IMR-90 (cell line): ENCODE results near the gene OPCML. TPM values are rescaled to one million over a fixed set of nuclear protein-coding genes. Genes with fewer than 3 reads are reported as not detected.

Experiments
- ATAC-seq: fragments of 200-7000 bp; cut with Tn5 transposase; 2 replicates; pipeline ENCODE4 v1.9.1; 2020; ENCODE audit warnings: low read depth, mild to moderate bottlenecking, moderate library complexity
- BruUV-seq: library from RNA; stranded (reverse); fragments of 400-500 nt; replicated peaks from 2 replicates; lab custom pipeline; 2021; lab: Mats Ljungman, UMichigan
- CTCF ChIA-PET: fragments of 300-600 bp; formaldehyde crosslinking; extraction: SDS; loops from one replicate; lab custom pipeline; 2021; ENCODE audit warnings: antibody characterized with exemption; lab: Yijun Ruan, JAX
- POLR2A ChIA-PET: fragments of 300-600 bp; sonication (Branson Sonifier 250); formaldehyde crosslinking; loops from one replicate; lab custom pipeline; 2022; ENCODE audit warnings: antibody characterized with exemption; ENCODE audit not compliant: unreplicated experiment; lab: Charles Lee
- DNase-seq: peaks from one replicate; pipeline ENCODE4 v3.0.0; 2013
- H2AFZ ChIP-seq: replicated peaks from 2 replicates; pipeline ENCODE3; 2013; ENCODE audit warnings: low read length, mild to moderate bottlenecking; ENCODE audit not compliant: poor library complexity
- H2AK5ac ChIP-seq: 2 replicates; pipeline ENCODE4 v1.6.1; 2013; ENCODE audit warnings: low read depth, low read length, inconsistent platforms
- H2AK9ac ChIP-seq: replicated peaks from 2 replicates; pipeline ENCODE3; 2013; ENCODE audit warnings: mild to moderate bottlenecking, low read depth, low read length, moderate library complexity; ENCODE audit not compliant: poor library complexity
- H2BK120ac ChIP-seq: 2 replicates; pipeline ENCODE4 v1.6.1; 2013; ENCODE audit warnings: low read depth, low read length, inconsistent platforms
- H2BK15ac ChIP-seq: 3 replicates; pipeline ENCODE4 v1.6.1; 2013; ENCODE audit warnings: low read depth, low read length, inconsistent platforms
- H2BK20ac ChIP-seq: 2 replicates; pipeline ENCODE4 v1.6.1; 2013; ENCODE audit warnings: low read depth, mild to moderate bottlenecking, inconsistent platforms, low read length, moderate library complexity
- H2BK5ac ChIP-seq: 2 replicates; pipeline ENCODE4 v1.6.1; 2013; ENCODE audit warnings: mild to moderate bottlenecking, low read depth, low read length, inconsistent platforms; ENCODE audit not compliant: poor library complexity, severe bottlenecking
- H3K14ac ChIP-seq: replicated peaks from 2 replicates; pipeline ENCODE4 v1.6.1; 2013; ENCODE audit warnings: low read depth, low read length, inconsistent platforms
- H3K18ac ChIP-seq: 2 replicates; pipeline ENCODE4 v1.6.1; 2013; ENCODE audit warnings: low read depth, low read length, control low read depth
- H3K23ac ChIP-seq: 2 replicates; pipeline ENCODE4 v1.6.1; 2013; ENCODE audit warnings: low read depth, low read length, inconsistent platforms
- H3K27ac ChIP-seq: 2 replicates; pipeline ENCODE4 v1.5.1; 2013; ENCODE audit warnings: mild to moderate bottlenecking, control low read depth, low read length; ENCODE audit not compliant: insufficient read depth
- H3K27me3 ChIP-seq: 2 replicates; pipeline ENCODE4 v1.6.1; 2013; ENCODE audit warnings: low read length; ENCODE audit not compliant: control insufficient read depth, insufficient read depth
- H3K36me3 ChIP-seq: 2 replicates; pipeline ENCODE4 v1.6.1; 2013; ENCODE audit warnings: low read length, mixed read lengths; ENCODE audit not compliant: control insufficient read depth, insufficient read depth
- H3K4ac ChIP-seq: 2 replicates; pipeline ENCODE4 v1.6.1; 2013; ENCODE audit warnings: low read depth, low read length, inconsistent platforms
- H3K4me1 ChIP-seq: 2 replicates; pipeline ENCODE4 v1.6.1; 2013; ENCODE audit warnings: low read length, mixed read lengths; ENCODE audit not compliant: control insufficient read depth, insufficient read depth
- H3K4me2 ChIP-seq: 2 replicates; pipeline ENCODE4 v1.6.1; 2013; ENCODE audit warnings: low read depth, mild to moderate bottlenecking, control low read depth, low read length, moderate library complexity
- H3K4me3 ChIP-seq: 2 replicates; pipeline ENCODE4 v1.5.1; 2013; ENCODE audit warnings: low read depth, mild to moderate bottlenecking, control low read depth, low read length, moderate library complexity; ENCODE audit not compliant: insufficient read depth
- H3K56ac ChIP-seq: 2 replicates; pipeline ENCODE4 v1.6.1; 2013; ENCODE audit warnings: low read length, inconsistent platforms; ENCODE audit not compliant: insufficient read depth; ENCODE audit errors: extremely low read depth
- H3K79me1 ChIP-seq, 2 experiments: 2 replicates each; pipeline ENCODE4 v1.6.1; 2013; ENCODE audit warnings: low read length in 2 of 2, inconsistent platforms in 1 of 2, low read depth in 1 of 2
- H3K9ac ChIP-seq: 2 replicates; pipeline ENCODE4 v1.6.1; 2013; ENCODE audit warnings: low read depth, low read length, control low read depth
- H3K9me1 ChIP-seq: 2 replicates; pipeline ENCODE4 v1.6.1; 2013; ENCODE audit warnings: low read length, inconsistent platforms; ENCODE audit not compliant: insufficient read depth
- H3K9me3 ChIP-seq: 2 replicates; pipeline ENCODE4 v1.6.1; 2013; ENCODE audit warnings: low read length; ENCODE audit not compliant: control insufficient read depth, insufficient read depth
- H4K20me1 ChIP-seq: 2 replicates; pipeline ENCODE4 v1.6.1; 2013; ENCODE audit warnings: low read length, inconsistent platforms; ENCODE audit not compliant: insufficient read depth
- H4K5ac ChIP-seq: 2 replicates; pipeline ENCODE4 v1.6.1; 2013; ENCODE audit warnings: mild to moderate bottlenecking, low read depth, low read length, control low read depth
- H4K8ac ChIP-seq, 2 experiments: 2 replicates each; pipeline ENCODE4 v1.6.1; 2013; ENCODE audit warnings: low read depth in 2 of 2, low read length in 2 of 2, control low read depth in 1 of 2, inconsistent platforms in 1 of 2
- H4K91ac ChIP-seq: 2 replicates; pipeline ENCODE4 v1.6.1; 2013; ENCODE audit warnings: low read depth, low read length, inconsistent platforms; ENCODE audit not compliant: insufficient read depth
- CEBPB ChIP-seq: IDR thresholded peaks from 2 replicates; pipeline ENCODE4 v1.6.1; 2012; ENCODE audit warnings: low read depth, low read length, improper control_type of control experiment
- CHD1 ChIP-seq: IDR thresholded peaks from 2 replicates; pipeline ENCODE4 v1.6.1; 2012; ENCODE audit warnings: low read depth, low read length, improper control_type of control experiment
- MAFK ChIP-seq: IDR thresholded peaks from 2 replicates; pipeline ENCODE4 v1.6.1; 2012; ENCODE audit warnings: low read depth, low read length, improper control_type of control experiment
- MAZ ChIP-seq: IDR thresholded peaks from 2 replicates; pipeline ENCODE4 v1.6.1; 2012; ENCODE audit warnings: low read depth, mild to moderate bottlenecking, low read length, improper control_type of control experiment, moderate library complexity, borderline replicate concordance
- MXI1 ChIP-seq: IDR thresholded peaks from 2 replicates; pipeline ENCODE4 v1.6.1; 2012; ENCODE audit warnings: low read depth, mild to moderate bottlenecking, low read length, moderate library complexity, borderline replicate concordance
- POLR2A ChIP-seq: IDR thresholded peaks from 2 replicates; pipeline ENCODE4 v1.6.1; 2012; ENCODE audit warnings: mild to moderate bottlenecking, low read depth, low read length
- RCOR1 ChIP-seq: IDR thresholded peaks from 2 replicates; pipeline ENCODE4 v1.6.1; 2012; ENCODE audit warnings: mild to moderate bottlenecking, low read length, improper control_type of control experiment; ENCODE audit not compliant: insufficient replicate concordance
- RFX5 ChIP-seq: IDR thresholded peaks from 2 replicates; pipeline ENCODE4 v1.8.0; 2012; ENCODE audit warnings: low read depth, mild to moderate bottlenecking, low read length, moderate library complexity
- WGBS, 2 experiments: methylation state at CpG; one replicate each; pipeline versions ENCODE4 v1.1.5 to v1.1.7; 2013; ENCODE audit warnings: missing lambda C conversion rate in 2 of 2; ENCODE audit not compliant: insufficient read length in 1 of 2; ENCODE audit errors: extremely low coverage in 2 of 2; 5-methylcytosine and 5-hydroxymethylcytosine counted together
- dilution Hi-C: fragments of 300-500 bp; cut with HindIII; formaldehyde crosslinking; loops from one replicate; pipeline ENCODE4 v1.14.3; 2018; ENCODE audit warnings: low sequenced_read_pairs; ENCODE audit not compliant: unreplicated experiment
- in situ Hi-C: fragments of 300-500 bp; cut with MboI; formaldehyde crosslinking; loops from 3 replicates; pipeline ENCODE4 v1.14.3; 2019; ENCODE audit warnings: low sequenced_read_pairs, inconsistent platforms, mixed read lengths
- intact Hi-C: fragments of 100-400 bp; cut with micrococcal nuclease; formaldehyde crosslinking; loops from 2 replicates; pipeline ENCODE4 v1.10.0; 2022
- polyA plus RNA-seq, 3 experiments: library from polyadenylated mRNA; depleted of rRNA; stranded (reverse); fragments of >200 nt; gene quantifications; 2 replicates each; pipeline ENCODE4 v1.2.3, GENCODE V29; 2012; ENCODE audit warnings: low replicate concordance in 1 of 3
- total RNA-seq: library from RNA; depleted of rRNA; stranded (reverse); fragments of >200 nt; gene quantifications from 2 replicates; pipeline ENCODE4 v1.2.3, GENCODE V29; 2012
- TF ChIP-seq, protein P1 (sequence below): conservative IDR thresholded peaks from 2 replicates; pipeline ENCODE4 v1.5.1; 2012; ENCODE audit warnings: mild to moderate bottlenecking, low read depth, low read length, improper control_type of control experiment
- TF ChIP-seq, protein P2 (sequence below): fragments of 150-350 bp; IDR thresholded peaks from 2 replicates; pipeline ENCODE4 v1.6.1; 2016; ENCODE audit warnings: low read depth, mild to moderate bottlenecking, low read length, moderate library complexity, borderline replicate concordance

OPCML gene
- total and polyA plus RNA-seq, 2 of the 4 experiments (the other 2 are of a cell fraction) = under 0.01 to 2.6 TPM

- ATAC-seq (peak; percentile 75), DNase-seq (peak; percentile 59)
- Histone ChIP-seq H3K9me3 (no peaks in the 10 kb centered on the region), H4K20me1 (no peaks in the 10 kb centered on the region), H2AK9ac (no peak overlapping the region), H3K79me1 (no peaks in the 10 kb centered on the region), H3K18ac (peak overlapping the region; percentile 42; the same call in 1 of the 2 replicates), H3K23ac (peak overlapping the region; percentile 58; the same call in 1 of the 2 replicates), H3K4me2 (no peak overlapping the region; the same call in 1 of the 2 replicates), H2AFZ (peak overlapping the region; percentile 69), H3K36me3 (no peaks in the 10 kb centered on the region), H3K56ac (no peak overlapping the region), H2AK5ac (no peak overlapping the region), H4K8ac (peak overlapping the region; percentile 60 to 82; a peak in 3 of 4 replicates), H4K5ac (peak overlapping the region; percentile 20; the same call in 1 of the 2 replicates), H3K4me3 (no peak overlapping the region), H2BK5ac (peak overlapping the region; percentile 17), H3K4ac (peak overlapping the region; percentile 37; the same call in 1 of the 2 replicates), H3K27me3 (no peaks in the 10 kb centered on the region), H3K9me1 (no peaks in the 10 kb centered on the region), H3K27ac (no peak overlapping the region), H3K14ac (no peak overlapping the region; the same call in 1 of the 2 replicates), H2BK20ac (peak overlapping the region; percentile 57; the same call in 1 of the 2 replicates), H2BK120ac (peak overlapping the region; percentile 35), H2BK15ac (peak overlapping the region; percentile 11; the same call in 1 of the 3 replicates), H3K9ac (no peak overlapping the region; the same call in 1 of the 2 replicates), H3K4me1 (peaks cover 4% of the 10 kb centered on the region; the same call in 1 of the 2 replicates), H4K91ac (0 out of 2 replicates have a peak overlapping the region, but pooled peaks have one; percentile 27)
- in situ Hi-C loops (no loop called here), intact Hi-C loops (no loop called here), dilution Hi-C loops (no loop called here)
- no TSS peak for BruUV-seq
- no peak for TF ChIP-seq POLR2A
- no peak for TF ChIP-seq RCOR1
- no peak for TF ChIP-seq CHD1
- no peak for TF ChIP-seq MAZ
- no peak for TF ChIP-seq RFX5
- no peak for TF ChIP-seq CEBPB
- TF ChIP-seq MAFK = no peak
- TF ChIP-seq, protein P1, sequence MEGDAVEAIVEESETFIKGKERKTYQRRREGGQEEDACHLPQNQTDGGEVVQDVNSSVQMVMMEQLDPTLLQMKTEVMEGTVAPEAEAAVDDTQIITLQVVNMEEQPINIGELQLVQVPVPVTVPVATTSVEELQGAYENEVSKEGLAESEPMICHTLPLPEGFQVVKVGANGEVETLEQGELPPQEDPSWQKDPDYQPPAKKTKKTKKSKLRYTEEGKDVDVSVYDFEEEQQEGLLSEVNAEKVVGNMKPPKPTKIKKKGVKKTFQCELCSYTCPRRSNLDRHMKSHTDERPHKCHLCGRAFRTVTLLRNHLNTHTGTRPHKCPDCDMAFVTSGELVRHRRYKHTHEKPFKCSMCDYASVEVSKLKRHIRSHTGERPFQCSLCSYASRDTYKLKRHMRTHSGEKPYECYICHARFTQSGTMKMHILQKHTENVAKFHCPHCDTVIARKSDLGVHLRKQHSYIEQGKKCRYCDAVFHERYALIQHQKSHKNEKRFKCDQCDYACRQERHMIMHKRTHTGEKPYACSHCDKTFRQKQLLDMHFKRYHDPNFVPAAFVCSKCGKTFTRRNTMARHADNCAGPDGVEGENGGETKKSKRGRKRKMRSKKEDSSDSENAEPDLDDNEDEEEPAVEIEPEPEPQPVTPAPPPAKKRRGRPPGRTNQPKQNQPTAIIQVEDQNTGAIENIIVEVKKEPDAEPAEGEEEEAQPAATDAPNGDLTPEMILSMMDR = no peak
- TF ChIP-seq, protein P2, sequence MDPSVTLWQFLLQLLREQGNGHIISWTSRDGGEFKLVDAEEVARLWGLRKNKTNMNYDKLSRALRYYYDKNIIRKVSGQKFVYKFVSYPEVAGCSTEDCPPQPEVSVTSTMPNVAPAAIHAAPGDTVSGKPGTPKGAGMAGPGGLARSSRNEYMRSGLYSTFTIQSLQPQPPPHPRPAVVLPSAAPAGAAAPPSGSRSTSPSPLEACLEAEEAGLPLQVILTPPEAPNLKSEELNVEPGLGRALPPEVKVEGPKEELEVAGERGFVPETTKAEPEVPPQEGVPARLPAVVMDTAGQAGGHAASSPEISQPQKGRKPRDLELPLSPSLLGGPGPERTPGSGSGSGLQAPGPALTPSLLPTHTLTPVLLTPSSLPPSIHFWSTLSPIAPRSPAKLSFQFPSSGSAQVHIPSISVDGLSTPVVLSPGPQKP = no peak
- no peak for TF ChIP-seq MXI1
- ChIA-PET POLR2A (no interaction called here), CTCF (no interaction called here)
- WGBS, 2 experiments = no CpG with 5 or more reads among the region's 8 CpGs
Measured at GRCh38 chr11:132744771-132745170, 787.5 kb downstream of the OPCML start.
